ENCODE results near the gene UBASH3B. TPM values are rescaled to one million over a fixed set of nuclear protein-coding genes. Genes with fewer than 3 reads are reported as not detected.
"Not testable (repeated sequence)": the region's sequence is repeated elsewhere in the genome, so short reads cannot be mapped to it uniquely, and the experiment has no call there.

UBASH3B gene
- total RNA-seq, 2 experiments from 2014 or later = 66.6 to 75.0 TPM

GRCh38 chr11:122814401-122814800, 158.9 kb downstream of the UBASH3B start:
- ChIA-PET POLR2A (no interaction called here), CTCF (interaction anchor here (0.7 to 12.9 kb wide), 22 partner anchors 9 to 433 kb away, joined by 3 to 337 read pairs (median 6); partner anchors contain the start of gene CRTAM)
- no peak overlapping the region for H3K27ac Mint-ChIP-seq
- H3K9me3 Mint-ChIP-seq (ENCODE audit: insufficient read depth) = peaks cover 9% of the 10 kb centered on the region
- DNase-seq (peak; percentile 30), ATAC-seq (no peak)
- no peaks in the 10 kb centered on the region for H3K27me3 Mint-ChIP-seq (ENCODE audit: low read depth)
- H3K4me3 Mint-ChIP-seq = no peak overlapping the region
- peaks cover 41% of the 10 kb centered on the region for H3K4me1 Mint-ChIP-seq (ENCODE audit: low read depth)
- peaks cover 48% of the 10 kb centered on the region for H3K36me3 Mint-ChIP-seq (ENCODE audit: low read depth)

DNA sequence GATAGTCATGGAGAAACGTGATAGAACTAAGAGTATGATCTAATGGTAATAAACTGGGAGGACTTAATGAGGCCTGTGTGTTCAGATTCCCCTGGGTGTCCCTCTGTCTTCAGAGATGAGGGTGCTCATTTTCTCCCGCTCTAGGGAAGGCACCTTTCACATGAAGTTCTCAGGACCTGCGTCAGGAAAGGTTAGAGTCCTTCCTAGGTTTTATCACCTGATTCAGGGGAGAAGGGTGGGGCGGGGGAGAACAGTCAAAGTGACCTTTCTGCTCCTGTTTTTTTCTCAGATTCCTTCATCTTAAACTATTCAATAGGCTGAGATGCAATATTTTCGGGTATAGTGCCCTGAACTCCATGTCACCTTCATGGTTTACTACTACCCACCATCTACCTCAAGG, 160.4 kb downstream of the UBASH3B start:
- H3K27me3 Mint-ChIP-seq (ENCODE audit: low read depth) = no peaks in the 10 kb centered on the region
- H3K4me3 Mint-ChIP-seq = no peak overlapping the region
- POLR2A ChIA-PET = interaction anchor here (1.0 to 1.1 kb wide), 2 partner anchors 17 to 38 kb away, joined by 4 read pairs; no protein-coding TSS in a partner anchor
- no peak for DNase-seq
- H3K27ac Mint-ChIP-seq = no peak overlapping the region
- H3K36me3 Mint-ChIP-seq (ENCODE audit: low read depth) = peaks cover 45% of the 10 kb centered on the region
- H3K4me1 Mint-ChIP-seq (ENCODE audit: low read depth) = peaks cover 31% of the 10 kb centered on the region
- no peak for ATAC-seq
- peaks cover 23% of the 10 kb centered on the region for H3K9me3 Mint-ChIP-seq (ENCODE audit: insufficient read depth)
- CTCF ChIA-PET = interaction anchor here (0.9 to 12.9 kb wide), 9 partner anchors 8 to 207 kb away, joined by 3 to 337 read pairs (median 14); partner anchors contain the start of gene CRTAM

- Mint-ChIP-seq H3K36me3 (ENCODE audit: low read depth) (peaks cover 44% of the 10 kb centered on the region), H3K4me1 (ENCODE audit: low read depth) (peaks cover 37% of the 10 kb centered on the region), H3K4me3 (no peak overlapping the region), H3K27me3 (ENCODE audit: low read depth) (no peaks in the 10 kb centered on the region), H3K27ac (no peak overlapping the region), H3K9me3 (ENCODE audit: insufficient read depth) (peaks cover 23% of the 10 kb centered on the region)
- ChIA-PET CTCF (interaction anchor here (1.1 to 12.9 kb wide), 7 partner anchors 9 to 206 kb away, joined by 3 to 337 read pairs (median 8); no protein-coding TSS in a partner anchor), POLR2A (interaction anchor here (0.8 to 1.1 kb wide), 2 partner anchors 37 to 245 kb away, joined by 4 to 5 read pairs; partner anchors contain the start of gene HSPA8)
- ATAC-seq = no peak
- DNase-seq = no peak
Observed at GRCh38 chr11:122816761-122817520, 161.4 kb downstream of the UBASH3B start.

- Mint-ChIP-seq H3K9me3 (ENCODE audit: insufficient read depth) (peaks cover 33% of the 10 kb centered on the region), H3K4me1 (ENCODE audit: low read depth) (peaks cover 15% of the 10 kb centered on the region), H3K27ac (no peak overlapping the region), H3K36me3 (ENCODE audit: low read depth) (peaks cover 43% of the 10 kb centered on the region), H3K4me3 (no peak overlapping the region), H3K27me3 (ENCODE audit: low read depth) (no peaks in the 10 kb centered on the region)
- POLR2A ChIA-PET = interaction anchor here (1.1 kb wide), 1 partner anchor 13 kb away, joined by 3 read pairs; no protein-coding TSS in a partner anchor
- CTCF ChIA-PET = interaction anchor here (1.4 to 12.9 kb wide), 4 partner anchors 16 to 33 kb away, joined by 3 to 337 read pairs (median 14); no protein-coding TSS in a partner anchor
- ATAC-seq (no peak), DNase-seq (no peak)
Observed at GRCh38 chr11:122820158-122820557, 164.6 kb downstream of the UBASH3B start.

DNA sequence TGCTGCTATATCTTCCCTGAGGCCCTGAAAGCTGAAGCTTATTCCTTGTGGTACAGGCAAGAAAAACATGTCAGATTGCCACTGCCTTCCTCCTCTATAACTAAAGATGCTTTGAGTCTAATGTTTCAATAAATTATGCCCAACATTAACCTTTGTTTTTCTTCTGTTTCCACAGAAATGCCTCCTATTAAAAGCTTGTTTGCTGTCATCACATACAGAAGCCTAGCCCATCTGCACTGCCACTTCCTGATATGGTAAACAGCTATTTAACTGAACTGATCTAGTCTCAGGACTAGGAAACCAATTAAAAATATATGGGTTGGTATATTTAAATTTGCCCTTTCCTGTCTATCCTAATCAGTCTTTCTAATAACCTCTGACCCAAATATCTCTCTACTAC, 165.6 kb downstream of the UBASH3B start:
- peaks cover 50% of the 10 kb centered on the region for H3K36me3 Mint-ChIP-seq (ENCODE audit: low read depth)
- no peaks in the 10 kb centered on the region for H3K27me3 Mint-ChIP-seq (ENCODE audit: low read depth)
- POLR2A ChIA-PET = interaction anchor here (1.0 kb wide), 1 partner anchor 241 kb away, joined by 3 read pairs; the partner anchor contains the start of gene HSPA8

DNA sequence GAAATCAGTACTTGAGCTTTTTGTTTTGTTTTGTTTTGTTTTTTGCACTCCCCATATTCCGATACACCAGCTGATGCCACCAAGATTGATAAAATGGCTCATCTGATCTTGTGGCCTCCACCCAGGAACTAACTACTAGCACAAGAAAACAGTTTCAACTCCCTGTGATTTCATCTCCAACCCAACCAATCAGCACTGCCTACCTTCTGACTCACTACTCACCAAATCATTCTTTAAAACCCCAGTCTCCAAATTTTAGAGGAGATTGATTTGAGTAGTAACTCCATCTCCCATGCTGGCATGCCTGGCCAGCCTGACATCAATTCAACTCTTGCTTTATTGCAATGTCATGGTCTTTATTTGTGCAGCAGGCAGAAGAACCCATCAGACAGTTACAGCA, 166.7 kb downstream of the UBASH3B start:
- ATAC-seq = no peak
- POLR2A ChIA-PET = no interaction called here

More for the DNA sequence above, 165.6 kb downstream of the UBASH3B start:
- Mint-ChIP-seq H3K27ac (no peak overlapping the region), H3K4me3 (no peak overlapping the region), H3K9me3 (ENCODE audit: insufficient read depth) (peaks cover 33% of the 10 kb centered on the region), H3K4me1 (ENCODE audit: low read depth) (peaks cover 20% of the 10 kb centered on the region)
- ATAC-seq (no peak), DNase-seq (no peak)
- CTCF ChIA-PET = interaction anchor here (1.2 to 12.9 kb wide), 7 partner anchors 12 to 192 kb away, joined by 4 to 337 read pairs (median 7); no protein-coding TSS in a partner anchor

GRCh38 chr11:122823564-122823963, 168.0 kb downstream of the UBASH3B start:
- DNase-seq (no peak), ATAC-seq (no peak)
- Mint-ChIP-seq H3K4me1 (ENCODE audit: low read depth) (peaks cover 18% of the 10 kb centered on the region), H3K36me3 (ENCODE audit: low read depth) (peaks cover 43% of the 10 kb centered on the region), H3K27me3 (ENCODE audit: low read depth) (no peaks in the 10 kb centered on the region), H3K4me3 (no peak overlapping the region), H3K9me3 (ENCODE audit: insufficient read depth) (peaks cover 33% of the 10 kb centered on the region), H3K27ac (no peak overlapping the region)
- ChIA-PET CTCF (interaction anchor here (1.3 to 12.9 kb wide), 4 partner anchors 9 to 29 kb away, joined by 3 to 337 read pairs (median 4); no protein-coding TSS in a partner anchor), POLR2A (interaction anchor here (0.6 kb wide), 1 partner anchor 23 kb away, joined by 3 read pairs; no protein-coding TSS in a partner anchor)

More for the DNA sequence above, 166.7 kb downstream of the UBASH3B start:
- H3K9me3 Mint-ChIP-seq (ENCODE audit: insufficient read depth) = peaks cover 33% of the 10 kb centered on the region
- peak overlapping the region; percentile 13 for H3K27ac Mint-ChIP-seq
- no peak for DNase-seq
- H3K4me1 Mint-ChIP-seq (ENCODE audit: low read depth) = peaks cover 18% of the 10 kb centered on the region
- H3K27me3 Mint-ChIP-seq (ENCODE audit: low read depth) = no peaks in the 10 kb centered on the region
- H3K4me3 Mint-ChIP-seq = no peak overlapping the region
- peaks cover 46% of the 10 kb centered on the region for H3K36me3 Mint-ChIP-seq (ENCODE audit: low read depth)
- CTCF ChIA-PET = interaction anchor here (1.0 to 12.9 kb wide), 8 partner anchors 11 to 232 kb away, joined by 3 to 337 read pairs (median 6); no protein-coding TSS in a partner anchor

- H3K36me3 Mint-ChIP-seq (ENCODE audit: low read depth) = peaks cover 10% of the 10 kb centered on the region
Observed at GRCh38 chr11:122829371-122829770, 173.8 kb downstream of the UBASH3B start.

GRCh38 chr11:122832297-122832696, 176.8 kb downstream of the UBASH3B start:
- POLR2A ChIA-PET = interaction anchor here (1.1 to 1.9 kb wide), 3 partner anchors 12 to 25 kb away, joined by 3 to 7 read pairs (median 3); no protein-coding TSS in a partner anchor
- CTCF ChIA-PET = interaction anchor here (1.0 to 5.5 kb wide), 10 partner anchors 12 to 222 kb away, joined by 3 to 113 read pairs (median 6); no protein-coding TSS in a partner anchor
- H3K27me3 Mint-ChIP-seq (ENCODE audit: low read depth); H3K9me3 Mint-ChIP-seq (ENCODE audit: insufficient read depth); H3K36me3 Mint-ChIP-seq (ENCODE audit: low read depth); DNase-seq; H3K4me3 Mint-ChIP-seq; ATAC-seq: not testable (repeated sequence)
- Mint-ChIP-seq H3K4me1 (ENCODE audit: low read depth) (peaks cover 24% of the 10 kb centered on the region), H3K27ac (peak overlapping the region; percentile 44)

More at GRCh38 chr11:122829371-122829770, 173.8 kb downstream of the UBASH3B start:
- H3K4me1 Mint-ChIP-seq (ENCODE audit: low read depth) = peaks cover 19% of the 10 kb centered on the region
- H3K4me3 Mint-ChIP-seq; ATAC-seq; CTCF ChIA-PET; H3K27ac Mint-ChIP-seq; DNase-seq; H3K9me3 Mint-ChIP-seq (ENCODE audit: insufficient read depth); H3K27me3 Mint-ChIP-seq (ENCODE audit: low read depth): not testable (repeated sequence)
- POLR2A ChIA-PET = interaction anchor here (0.6 kb wide), 1 partner anchor 19 kb away, joined by 3 read pairs; no protein-coding TSS in a partner anchor

DNA sequence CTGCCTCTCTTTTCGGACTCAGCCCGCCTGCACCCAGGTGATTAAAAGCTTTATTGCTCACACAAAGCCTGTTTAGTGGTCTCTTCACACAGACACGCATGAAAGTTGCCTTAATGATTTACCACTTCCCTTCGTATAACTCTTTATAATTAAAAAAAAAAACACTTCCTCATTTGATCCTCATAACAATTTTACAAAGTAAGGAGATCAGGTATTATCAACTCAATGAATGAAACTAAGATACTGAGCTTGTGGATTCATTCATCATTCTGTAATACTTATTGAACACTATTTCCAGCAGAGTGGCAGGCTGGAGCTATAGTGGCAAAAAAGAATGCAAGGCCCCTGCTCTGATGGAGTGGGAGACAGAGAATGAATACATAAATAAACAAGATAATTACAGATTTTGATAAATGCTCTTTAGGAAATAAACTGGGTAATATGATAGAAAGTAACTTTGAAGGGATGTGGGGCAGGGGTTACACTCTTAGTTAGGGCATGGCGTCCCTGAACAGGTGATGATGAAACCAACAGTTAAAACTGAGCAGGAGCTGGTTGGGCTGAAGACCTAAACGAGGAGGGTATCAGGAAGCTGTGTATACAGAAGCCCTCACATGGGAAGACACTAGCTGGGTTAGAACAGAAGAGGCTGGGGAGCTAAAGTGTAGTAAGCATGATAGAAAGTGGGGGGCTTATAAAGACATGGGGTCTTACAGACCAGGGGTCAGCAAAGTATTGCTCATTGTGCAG, 177.4 kb downstream of the UBASH3B start:
- ChIA-PET POLR2A (interaction anchor here (0.6 to 2.2 kb wide), 6 partner anchors 11 to 228 kb away, joined by 3 to 15 read pairs (median 4); no protein-coding TSS in a partner anchor), CTCF (interaction anchor here (1.0 to 5.5 kb wide), 17 partner anchors 9 to 252 kb away, joined by 3 to 113 read pairs (median 5); no protein-coding TSS in a partner anchor)
- Mint-ChIP-seq H3K36me3 (ENCODE audit: low read depth) (no peaks in the 10 kb centered on the region), H3K4me3 (no peak overlapping the region), H3K27ac (peak overlapping the region; percentile 44), H3K4me1 (ENCODE audit: low read depth) (peaks cover 24% of the 10 kb centered on the region), H3K9me3 (ENCODE audit: insufficient read depth) (no peaks in the 10 kb centered on the region), H3K27me3 (ENCODE audit: low read depth) (no peaks in the 10 kb centered on the region)
- ATAC-seq = peak; percentile 33
- DNase-seq = no peak

Measured in activated CD8-positive, alpha-beta T cell treated with anti-CD3 and anti-CD28 coated beads, Interleukin-2, amount 10 ng/mL, durations not matched to agents 7 days and 5 days (primary cell).